ENCODE measurements around the gene TMEM130. TPM values are rescaled to one million over a fixed set of nuclear protein-coding genes. Genes with fewer than 3 reads are reported as not detected.

Gene TMEM130
- total RNA-seq, 1 experiment from 2014 or later = 1.7 TPM

DNA sequence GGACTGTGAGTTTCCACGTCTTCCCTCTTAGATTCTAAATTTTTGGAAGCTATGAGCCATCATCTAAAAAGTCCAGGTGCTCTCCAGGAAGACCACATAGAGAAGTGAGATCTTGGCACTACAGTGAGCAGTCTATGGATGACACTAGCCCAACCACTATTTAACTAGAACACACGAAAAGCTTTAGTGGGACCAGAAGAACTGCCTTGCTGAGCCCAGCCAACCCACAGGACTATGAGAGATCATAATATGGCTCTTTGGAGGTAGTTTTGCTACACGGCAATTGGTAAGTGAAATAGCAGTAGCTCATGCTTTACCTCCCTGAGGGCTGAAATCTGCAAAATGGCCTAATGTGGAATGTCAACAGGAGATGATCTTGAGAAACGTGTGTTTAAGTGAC lies 68.8 kb downstream of the TMEM130 start:
- no peak overlapping the region for H2BK15ac ChIP-seq (ENCODE audit: low read depth, low read length)
- no peak overlapping the region for H4K91ac ChIP-seq (ENCODE audit: insufficient read length, low read depth, low read length)
- no peak overlapping the region for H3K14ac ChIP-seq (ENCODE audit: insufficient read depth, low read length)
- H3K9me3 ChIP-seq (ENCODE audit: control insufficient read depth, low read depth, low read length) = no peaks in the 10 kb centered on the region
- H3K79me2 ChIP-seq (ENCODE audit: insufficient read depth, low read length) = no peaks in the 10 kb centered on the region
- no peak overlapping the region for H3K4me2 ChIP-seq (ENCODE audit: insufficient read depth, insufficient read length, low read length)
- H3K23ac ChIP-seq (ENCODE audit: insufficient read length, low read depth, low read length) = no peak overlapping the region
- H4K8ac ChIP-seq (replicated peaks; ENCODE audit: insufficient read length, low read depth, low read length) = no peak overlapping the region
- H4K5ac ChIP-seq (ENCODE audit: insufficient read length, low read depth, low read length) = no peak overlapping the region
- H3K9me3 Mint-ChIP-seq = peaks cover 13 to 14% of the 10 kb centered on the region in 2 experiments
- H3K4me3 Mint-ChIP-seq = no peak overlapping the region
- no peak overlapping the region for H3K9ac ChIP-seq (ENCODE audit: extremely low read depth, insufficient read length, low read length)
- H3K27ac Mint-ChIP-seq = no peak overlapping the region
- no peak overlapping the region for H3K27ac ChIP-seq (ENCODE audit: insufficient read length, low read depth, low read length)
- H3K4ac ChIP-seq (ENCODE audit: low read depth, low read length) = no peak overlapping the region
- no peak overlapping the region for H2BK20ac ChIP-seq (ENCODE audit: low read depth, low read length, poor library complexity, severe bottlenecking)
- H2AFZ ChIP-seq (ENCODE audit: low read length) = no peak overlapping the region
- H3K27me3 Mint-ChIP-seq (ENCODE audit: low read depth) = peaks cover 3% of the 10 kb centered on the region
- H2AK5ac ChIP-seq (ENCODE audit: insufficient read length, low read length) = no peak overlapping the region
- no peaks in the 10 kb centered on the region; a peak in 1 of 7 replicates for H3K36me3 Mint-ChIP-seq (ENCODE audit: insufficient read depth in 1 of 3, low read depth in 3 of 3)
- H3K4me1 Mint-ChIP-seq = no peaks in the 10 kb centered on the region
- H3K27me3 ChIP-seq (ENCODE audit: insufficient read depth, low read length) = no peaks in the 10 kb centered on the region
- H3K56ac ChIP-seq (ENCODE audit: insufficient read length, low read depth, low read length) = no peak overlapping the region
- no peaks in the 10 kb centered on the region for H4K20me1 ChIP-seq (ENCODE audit: control insufficient read depth, insufficient read depth, insufficient read length)
- H3K79me1 ChIP-seq (ENCODE audit: insufficient read depth, low read depth, low read length, poor library complexity, severe bottlenecking) = no peaks in the 10 kb centered on the region
- no peak overlapping the region for H2BK120ac ChIP-seq (ENCODE audit: low read depth, low read length, poor library complexity, severe bottlenecking)
- TF ChIP-seq, protein P1, sequence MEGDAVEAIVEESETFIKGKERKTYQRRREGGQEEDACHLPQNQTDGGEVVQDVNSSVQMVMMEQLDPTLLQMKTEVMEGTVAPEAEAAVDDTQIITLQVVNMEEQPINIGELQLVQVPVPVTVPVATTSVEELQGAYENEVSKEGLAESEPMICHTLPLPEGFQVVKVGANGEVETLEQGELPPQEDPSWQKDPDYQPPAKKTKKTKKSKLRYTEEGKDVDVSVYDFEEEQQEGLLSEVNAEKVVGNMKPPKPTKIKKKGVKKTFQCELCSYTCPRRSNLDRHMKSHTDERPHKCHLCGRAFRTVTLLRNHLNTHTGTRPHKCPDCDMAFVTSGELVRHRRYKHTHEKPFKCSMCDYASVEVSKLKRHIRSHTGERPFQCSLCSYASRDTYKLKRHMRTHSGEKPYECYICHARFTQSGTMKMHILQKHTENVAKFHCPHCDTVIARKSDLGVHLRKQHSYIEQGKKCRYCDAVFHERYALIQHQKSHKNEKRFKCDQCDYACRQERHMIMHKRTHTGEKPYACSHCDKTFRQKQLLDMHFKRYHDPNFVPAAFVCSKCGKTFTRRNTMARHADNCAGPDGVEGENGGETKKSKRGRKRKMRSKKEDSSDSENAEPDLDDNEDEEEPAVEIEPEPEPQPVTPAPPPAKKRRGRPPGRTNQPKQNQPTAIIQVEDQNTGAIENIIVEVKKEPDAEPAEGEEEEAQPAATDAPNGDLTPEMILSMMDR (conservative IDR thresholded peaks at IDR 0.05) = no peak
- no peaks in the 10 kb centered on the region for H3K4me1 ChIP-seq (ENCODE audit: insufficient read depth, low read length)
- H3T11ph ChIP-seq (ENCODE audit: low read length) = no peak overlapping the region
- no peak for DNase-seq
- H2BK12ac ChIP-seq (ENCODE audit: insufficient read length, low read depth, low read length) = no peak overlapping the region
- H3K18ac ChIP-seq (ENCODE audit: insufficient read length, low read depth, low read length) = no peak overlapping the region
- WGBS (ENCODE audit: extremely low coverage, insufficient read length, low lambda C conversion rate) = no CpG with 5 or more reads among the region's 4 CpGs
- H3K23me2 ChIP-seq (ENCODE audit: insufficient read length, low read depth, low read length, poor library complexity, severe bottlenecking) = no peaks in the 10 kb centered on the region
- no peak overlapping the region for H2BK5ac ChIP-seq (ENCODE audit: insufficient read length, low read length)
